Measurements from ENCODE around the gene LRRC57. TPM values are rescaled to one million over a fixed set of nuclear protein-coding genes. Genes with fewer than 3 reads are reported as not detected.
A peak's percentile ranks its signal among the peaks of the same experiment; 100 is the strongest.

Gene LRRC57
- total and polyA plus RNA-seq, 4 donors: 2.7 to 14.1 (median 5.3) TPM

DNA sequence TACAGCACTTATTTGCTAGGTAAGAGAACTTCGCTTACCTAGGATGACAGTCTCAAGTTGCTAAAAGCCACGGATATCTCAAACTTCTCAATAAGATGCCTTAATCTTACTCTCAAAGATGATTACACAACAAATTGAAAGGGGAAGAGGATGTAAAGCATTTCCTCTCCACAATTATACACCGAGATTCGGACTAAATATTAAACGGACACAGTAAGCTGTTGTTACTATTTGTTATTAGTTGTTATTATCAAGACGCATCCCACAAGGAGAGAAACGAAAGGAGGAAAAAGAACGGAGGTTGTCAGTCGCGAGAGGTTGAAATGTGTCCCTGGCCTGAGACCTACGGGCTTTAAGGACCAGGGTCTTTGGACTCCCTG, 58.3 kb downstream of the LRRC57 start:
- peaks cover 0 to 2% (median 0%) of the 10 kb centered on the region in 4 donors for H3K36me3 ChIP-seq (ENCODE audit: control insufficient read depth in 4 of 4, insufficient read depth in 3 of 4, low read depth in 1 of 4, low read length in 3 of 4)
- 6% methylated on average over 11 of the region's 11 CpGs for WGBS
- peaks cover 0 to 11% (median 3%) of the 10 kb centered on the region in 4 donors for H3K4me1 ChIP-seq (ENCODE audit: control insufficient read depth in 4 of 4, insufficient read depth in 4 of 4, low read length in 3 of 4)
- H3K9ac ChIP-seq (ENCODE audit: low read depth in 1 of 2, low read length in 2 of 2): peak overlapping the region; percentile 73 to 90
- no peak for TF ChIP-seq FOXA1 (IDR thresholded peaks at IDR 0.05)
- TF ChIP-seq JUND (IDR thresholded peaks at IDR 0.05): no peak
- TF ChIP-seq, protein P1, sequence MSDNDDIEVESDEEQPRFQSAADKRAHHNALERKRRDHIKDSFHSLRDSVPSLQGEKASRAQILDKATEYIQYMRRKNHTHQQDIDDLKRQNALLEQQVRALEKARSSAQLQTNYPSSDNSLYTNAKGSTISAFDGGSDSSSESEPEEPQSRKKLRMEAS (IDR thresholded peaks at IDR 0.05): no peak
- TF ChIP-seq, protein P2, sequence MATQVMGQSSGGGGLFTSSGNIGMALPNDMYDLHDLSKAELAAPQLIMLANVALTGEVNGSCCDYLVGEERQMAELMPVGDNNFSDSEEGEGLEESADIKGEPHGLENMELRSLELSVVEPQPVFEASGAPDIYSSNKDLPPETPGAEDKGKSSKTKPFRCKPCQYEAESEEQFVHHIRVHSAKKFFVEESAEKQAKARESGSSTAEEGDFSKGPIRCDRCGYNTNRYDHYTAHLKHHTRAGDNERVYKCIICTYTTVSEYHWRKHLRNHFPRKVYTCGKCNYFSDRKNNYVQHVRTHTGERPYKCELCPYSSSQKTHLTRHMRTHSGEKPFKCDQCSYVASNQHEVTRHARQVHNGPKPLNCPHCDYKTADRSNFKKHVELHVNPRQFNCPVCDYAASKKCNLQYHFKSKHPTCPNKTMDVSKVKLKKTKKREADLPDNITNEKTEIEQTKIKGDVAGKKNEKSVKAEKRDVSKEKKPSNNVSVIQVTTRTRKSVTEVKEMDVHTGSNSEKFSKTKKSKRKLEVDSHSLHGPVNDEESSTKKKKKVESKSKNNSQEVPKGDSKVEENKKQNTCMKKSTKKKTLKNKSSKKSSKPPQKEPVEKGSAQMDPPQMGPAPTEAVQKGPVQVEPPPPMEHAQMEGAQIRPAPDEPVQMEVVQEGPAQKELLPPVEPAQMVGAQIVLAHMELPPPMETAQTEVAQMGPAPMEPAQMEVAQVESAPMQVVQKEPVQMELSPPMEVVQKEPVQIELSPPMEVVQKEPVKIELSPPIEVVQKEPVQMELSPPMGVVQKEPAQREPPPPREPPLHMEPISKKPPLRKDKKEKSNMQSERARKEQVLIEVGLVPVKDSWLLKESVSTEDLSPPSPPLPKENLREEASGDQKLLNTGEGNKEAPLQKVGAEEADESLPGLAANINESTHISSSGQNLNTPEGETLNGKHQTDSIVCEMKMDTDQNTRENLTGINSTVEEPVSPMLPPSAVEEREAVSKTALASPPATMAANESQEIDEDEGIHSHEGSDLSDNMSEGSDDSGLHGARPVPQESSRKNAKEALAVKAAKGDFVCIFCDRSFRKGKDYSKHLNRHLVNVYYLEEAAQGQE (IDR thresholded peaks at IDR 0.05): no peak
- TF ChIP-seq YY1 (IDR thresholded peaks at IDR 0.05): no peak
- TF ChIP-seq RXRA (IDR thresholded peaks at IDR 0.05): no peak
- TF ChIP-seq HNF4A (conservative IDR thresholded peaks at IDR 0.05): no peak
- TF ChIP-seq RAD21 (IDR thresholded peaks at IDR 0.05): no peak
- TF ChIP-seq FOXA2 (IDR thresholded peaks at IDR 0.05): no peak
- TF ChIP-seq, protein P3, sequence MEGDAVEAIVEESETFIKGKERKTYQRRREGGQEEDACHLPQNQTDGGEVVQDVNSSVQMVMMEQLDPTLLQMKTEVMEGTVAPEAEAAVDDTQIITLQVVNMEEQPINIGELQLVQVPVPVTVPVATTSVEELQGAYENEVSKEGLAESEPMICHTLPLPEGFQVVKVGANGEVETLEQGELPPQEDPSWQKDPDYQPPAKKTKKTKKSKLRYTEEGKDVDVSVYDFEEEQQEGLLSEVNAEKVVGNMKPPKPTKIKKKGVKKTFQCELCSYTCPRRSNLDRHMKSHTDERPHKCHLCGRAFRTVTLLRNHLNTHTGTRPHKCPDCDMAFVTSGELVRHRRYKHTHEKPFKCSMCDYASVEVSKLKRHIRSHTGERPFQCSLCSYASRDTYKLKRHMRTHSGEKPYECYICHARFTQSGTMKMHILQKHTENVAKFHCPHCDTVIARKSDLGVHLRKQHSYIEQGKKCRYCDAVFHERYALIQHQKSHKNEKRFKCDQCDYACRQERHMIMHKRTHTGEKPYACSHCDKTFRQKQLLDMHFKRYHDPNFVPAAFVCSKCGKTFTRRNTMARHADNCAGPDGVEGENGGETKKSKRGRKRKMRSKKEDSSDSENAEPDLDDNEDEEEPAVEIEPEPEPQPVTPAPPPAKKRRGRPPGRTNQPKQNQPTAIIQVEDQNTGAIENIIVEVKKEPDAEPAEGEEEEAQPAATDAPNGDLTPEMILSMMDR (IDR thresholded peaks at IDR 0.05; ENCODE audit: low read depth, low read length, missing input control): no peak
- no peak for TF ChIP-seq NR2F2 (IDR thresholded peaks at IDR 0.05)
- TF ChIP-seq SP1 (IDR thresholded peaks at IDR 0.05): no peak
- no peak for TF ChIP-seq TAF1 (conservative IDR thresholded peaks at IDR 0.05)
- TF ChIP-seq GABPA (IDR thresholded peaks at IDR 0.05 in 1 of 2, conservative IDR thresholded peaks at IDR 0.05 in 1 of 2): no peak
- H3K27ac ChIP-seq (ENCODE audit: low read depth in 1 of 2, low read length in 2 of 2): peak overlapping the region; percentile 87 to 89
- H3K4me3 ChIP-seq (ENCODE audit: low read depth in 1 of 3, low read length in 3 of 3): peak overlapping the region; percentile 85 to 97 (median 94)
- DNase-seq (ENCODE audit: low spot score): no peak
- no peaks in the 10 kb centered on the region for H3K27me3 ChIP-seq (ENCODE audit: control insufficient read depth in 4 of 4, insufficient read depth in 4 of 4, low read length in 3 of 4)
- H3K9me3 ChIP-seq (ENCODE audit: control insufficient read depth in 4 of 4, low read length in 3 of 4): no peaks in the 10 kb centered on the region

Other genes starting within 250 kb of the LRRC57 start
- gene CAPN3, start 189.3 kb downstream of the LRRC57 start, total RNA-seq: 1 to 10 TPM; 2.0 to 6.1 TPM
- gene CAPN3, start 189.3 kb downstream of the LRRC57 start, polyA plus RNA-seq: 1 to 10 TPM; 2.2 to 6.1 TPM
- gene ZNF106, start 57.7 kb downstream of the LRRC57 start, total RNA-seq: 10 to 100 TPM; 21.0 to 25.4 TPM
- gene ZNF106, start 57.7 kb downstream of the LRRC57 start, polyA plus RNA-seq: 10 to 100 TPM in 1 of 2 donors, 1 to 10 TPM in 1; 7.5 to 19.9 TPM
- 10 to 100 TPM; 31.3 to 42.9 TPM for gene SNAP23, start 53.2 kb downstream of the LRRC57 start, total RNA-seq
- 10 to 100 TPM; 16.0 to 19.3 TPM for gene SNAP23, start 53.2 kb downstream of the LRRC57 start, polyA plus RNA-seq
- gene HAUS2, start within 50 bp of the LRRC57 start, total RNA-seq: 10 to 100 TPM in 1 of 2 donors, 1 to 10 TPM in 1; 6.9 to 23.2 TPM
- gene HAUS2, start within 50 bp of the LRRC57 start, polyA plus RNA-seq: 1 to 10 TPM; 4.1 to 6.2 TPM
- gene STARD9, start 26.8 kb upstream of the LRRC57 start, total RNA-seq: 1 to 10 TPM in 1 of 2 donors, under 1 TPM in 1; 0.75 to 3.9 TPM
- gene STARD9, start 26.8 kb upstream of the LRRC57 start, polyA plus RNA-seq: under 1 TPM; 0.26 to 0.32 TPM
- gene CDAN1, start 188.3 kb upstream of the LRRC57 start, total RNA-seq: 1 to 10 TPM; 9.4 to 9.5 TPM
- gene CDAN1, start 188.3 kb upstream of the LRRC57 start, polyA plus RNA-seq: 1 to 10 TPM; 2.4 to 4.9 TPM